HG03342 (cell line): ENCODE results near the gene GGT5.
"Not testable (repeated sequence)": the region's sequence is repeated elsewhere in the genome, so short reads cannot be mapped to it uniquely, and the experiment has no call there.

ENCODE experiments used
- ATAC-seq: cut with Tn5 transposase; IDR thresholded peaks from one replicate; pipeline ENCODE4 v1.9.1; 2021; ENCODE audit warnings: mild to moderate bottlenecking, moderate library complexity; ENCODE audit not compliant: unreplicated experiment

GGT5 gene

GRCh38 chr22:24245030-24245431 lies at the start of gene GGT5:
TSS of gene GGT5 (minus strand) at chr22:24245082. CDS start at chr22:24244725, 357 bp downstream.
- not testable (repeated sequence) for ATAC-seq

- not testable (repeated sequence) for ATAC-seq
Measured at GRCh38 chr22:24292202-24292830, 47.4 kb upstream of the GGT5 start.

GRCh38 chr22:24291515-24292201 lies 46.8 kb upstream of the GGT5 start:
- ATAC-seq = no peak

GRCh38 chr22:24290459-24290858 lies 45.6 kb upstream of the GGT5 start:
- ATAC-seq = no peak

- no peak for ATAC-seq
Measured at GRCh38 chr22:24289741-24290163, 44.9 kb upstream of the GGT5 start.

GRCh38 chr22:24289114-24289513 lies 44.2 kb upstream of the GGT5 start:
- ATAC-seq = no peak

- ATAC-seq = not testable (repeated sequence)
Measured at GRCh38 chr22:24287801-24288200, 42.9 kb upstream of the GGT5 start.

- not testable (repeated sequence) for ATAC-seq
Measured at GRCh38 chr22:24287212-24287611, 42.3 kb upstream of the GGT5 start.

GRCh38 chr22:24285245-24285644 lies 40.4 kb upstream of the GGT5 start:
- ATAC-seq = no peak

- no peak for ATAC-seq
Measured at GRCh38 chr22:24284747-24285203, 39.9 kb upstream of the GGT5 start.

GRCh38 chr22:24282401-24282800 lies 37.5 kb upstream of the GGT5 start:
- no peak for ATAC-seq

GRCh38 chr22:24280363-24280762 lies 35.5 kb upstream of the GGT5 start:
- not testable (repeated sequence) for ATAC-seq

GRCh38 chr22:24274696-24275405 lies 30.0 kb upstream of the GGT5 start:
- ATAC-seq = not testable (repeated sequence)

GRCh38 chr22:24273906-24274305 lies 29.0 kb upstream of the GGT5 start:
- ATAC-seq = not testable (repeated sequence)

- not testable (repeated sequence) for ATAC-seq
Measured at GRCh38 chr22:24273031-24273430, 28.1 kb upstream of the GGT5 start.

- no peak for ATAC-seq
Measured at GRCh38 chr22:24271386-24271854, 26.5 kb upstream of the GGT5 start.

GRCh38 chr22:24270556-24271385 lies 25.9 kb upstream of the GGT5 start, which contains the start of gene SPECC1L:
TSS of gene SPECC1L (plus strand) at chr22:24270831. CDS start at chr22:24302232, 31,401 bp downstream.
- peak; percentile 90 for ATAC-seq

- not testable (repeated sequence) for ATAC-seq
Measured at GRCh38 chr22:24266495-24266894, 21.6 kb upstream of the GGT5 start.

- no peak for ATAC-seq
Measured at GRCh38 chr22:24265734-24266133, 20.9 kb upstream of the GGT5 start.

- not testable (repeated sequence) for ATAC-seq
Measured at GRCh38 chr22:24264329-24264896, 19.5 kb upstream of the GGT5 start.
